Neural cell (in vitro differentiated cells): ENCODE measurements around the gene GNPTAB.

ENCODE experiments used
- CTCF ChIP-seq: fragments of 450-650 bp; IDR thresholded peaks from 2 replicates; pipeline ENCODE4 v1.5.1; 2014; ENCODE audit warnings: antibody characterized with exemption, mild to moderate bottlenecking, moderate library complexity; ENCODE audit not compliant: poor library complexity, severe bottlenecking
- EZH2 ChIP-seq: fragments of 200-600, 300-800 bp; shearing (Covaris generic), sonication (generic); IDR thresholded peaks from 2 replicates; pipeline ENCODE4 v1.6.1; 2014; ENCODE audit warnings: antibody characterized with exemption, low read length, borderline replicate concordance, mild to moderate bottlenecking; ENCODE audit not compliant: insufficient read depth, poor library complexity, severe bottlenecking

- TF ChIP-seq EZH2 (no peak), CTCF (no peak)
These were observed 31.5 kb upstream of the GNPTAB start for GRCh38 chr12:101862245-101862644.
